ENCODE data around the gene GABARAP. TPM values are rescaled to one million over a fixed set of nuclear protein-coding genes. Genes with fewer than 3 reads are reported as not detected.

The GABARAP gene
- total RNA-seq, 2 donors from 2014 or later, result 264 to 317 TPM

DNA sequence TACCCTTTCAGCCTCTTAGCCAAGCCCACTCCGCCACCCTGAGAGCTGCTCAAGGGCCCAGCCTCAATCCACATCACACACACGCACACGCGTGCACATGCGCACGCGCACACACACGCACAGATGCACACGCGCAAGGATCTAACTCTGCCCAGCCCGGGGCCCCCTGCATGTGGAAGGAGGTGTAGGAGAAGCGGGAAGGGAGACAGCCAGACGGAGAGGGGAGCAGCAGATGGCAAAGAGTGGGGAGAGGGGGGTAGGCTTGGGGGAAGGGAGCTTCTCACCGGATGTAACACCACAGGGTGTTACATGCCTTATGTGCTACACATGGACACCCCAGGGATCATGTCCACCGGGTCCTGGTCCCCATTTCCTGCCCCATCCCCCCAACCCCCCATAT, 37.9 kb downstream of the GABARAP start:
- Histone ChIP-seq H3K36me3 (ENCODE audit: control insufficient read depth, insufficient read depth, low read length) (peaks cover 21% of the 10 kb centered on the region), H3K4me3 (ENCODE audit: low read length) (peak overlapping the region; percentile 84), H3K27me3 (ENCODE audit: control insufficient read depth, insufficient read depth, low read length, poor library complexity, severe bottlenecking) (no peaks in the 10 kb centered on the region), H3K27ac (ENCODE audit: low read depth, low read length) (peak overlapping the region; percentile 92), H3K9me3 (ENCODE audit: control insufficient read depth, low read length) (no peaks in the 10 kb centered on the region), H3K4me1 (ENCODE audit: control insufficient read depth, insufficient read depth, low read length) (peaks cover 4% of the 10 kb centered on the region), H3K9ac (ENCODE audit: extremely low read depth, low read length, poor library complexity, severe bottlenecking) (peak overlapping the region; percentile 25)
- Mint-ChIP-seq H3K4me1 (peaks cover 13% of the 10 kb centered on the region), H3K36me3 (ENCODE audit: low read depth) (peaks cover 20% of the 10 kb centered on the region), H3K4me3 (peak overlapping the region; percentile 62), H3K27me3 (ENCODE audit: insufficient read depth) (peaks cover 20% of the 10 kb centered on the region), H3K27ac (peak overlapping the region; percentile 54), H3K9me3 (no peaks in the 10 kb centered on the region)
- DNase-seq, result no peak
- WGBS, 2 experiments (ENCODE audit: insufficient coverage in 1 of 2, insufficient read length in 1 of 2), result 91 to 98% methylated on average over 9 to 15 of the region's 15 CpGs
- TF ChIP-seq, protein P1, sequence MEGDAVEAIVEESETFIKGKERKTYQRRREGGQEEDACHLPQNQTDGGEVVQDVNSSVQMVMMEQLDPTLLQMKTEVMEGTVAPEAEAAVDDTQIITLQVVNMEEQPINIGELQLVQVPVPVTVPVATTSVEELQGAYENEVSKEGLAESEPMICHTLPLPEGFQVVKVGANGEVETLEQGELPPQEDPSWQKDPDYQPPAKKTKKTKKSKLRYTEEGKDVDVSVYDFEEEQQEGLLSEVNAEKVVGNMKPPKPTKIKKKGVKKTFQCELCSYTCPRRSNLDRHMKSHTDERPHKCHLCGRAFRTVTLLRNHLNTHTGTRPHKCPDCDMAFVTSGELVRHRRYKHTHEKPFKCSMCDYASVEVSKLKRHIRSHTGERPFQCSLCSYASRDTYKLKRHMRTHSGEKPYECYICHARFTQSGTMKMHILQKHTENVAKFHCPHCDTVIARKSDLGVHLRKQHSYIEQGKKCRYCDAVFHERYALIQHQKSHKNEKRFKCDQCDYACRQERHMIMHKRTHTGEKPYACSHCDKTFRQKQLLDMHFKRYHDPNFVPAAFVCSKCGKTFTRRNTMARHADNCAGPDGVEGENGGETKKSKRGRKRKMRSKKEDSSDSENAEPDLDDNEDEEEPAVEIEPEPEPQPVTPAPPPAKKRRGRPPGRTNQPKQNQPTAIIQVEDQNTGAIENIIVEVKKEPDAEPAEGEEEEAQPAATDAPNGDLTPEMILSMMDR (conservative IDR thresholded peaks at IDR 0.05), result no peak

DNA sequence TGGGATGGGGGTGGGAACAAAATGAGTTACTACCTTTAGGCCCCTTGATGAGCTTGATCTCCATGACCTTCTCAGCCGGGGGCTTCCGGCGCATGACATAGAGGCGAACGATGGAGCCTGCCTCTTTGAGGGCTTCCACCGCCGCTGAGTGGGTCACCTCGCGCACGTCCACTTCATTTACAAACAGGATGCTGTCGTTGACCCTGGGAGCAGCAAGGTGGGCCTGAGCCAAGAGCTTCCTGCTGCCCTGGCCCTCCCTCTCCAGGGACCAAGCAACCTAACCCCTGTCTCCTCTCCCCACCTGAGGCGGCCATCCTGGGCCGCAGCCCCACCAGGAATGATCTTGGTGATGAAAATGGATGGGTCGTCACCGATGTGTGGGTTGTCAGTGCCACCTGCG, 38.9 kb downstream of the GABARAP start:
- H3K4me3 ChIP-seq (ENCODE audit: low read length), result no peak overlapping the region
- Mint-ChIP-seq H3K4me1 (peaks cover 9% of the 10 kb centered on the region), H3K27ac (no peak overlapping the region), H3K27me3 (ENCODE audit: insufficient read depth) (peaks cover 19% of the 10 kb centered on the region), H3K9me3 (no peaks in the 10 kb centered on the region), H3K4me3 (no peak overlapping the region), H3K36me3 (ENCODE audit: low read depth) (peaks cover 20% of the 10 kb centered on the region)
- no peaks in the 10 kb centered on the region for H3K9me3 ChIP-seq (ENCODE audit: control insufficient read depth, low read length)
- H3K9ac ChIP-seq (ENCODE audit: extremely low read depth, low read length, poor library complexity, severe bottlenecking), result no peak overlapping the region
- DNase-seq, result peak; percentile 39
- peaks cover 21% of the 10 kb centered on the region for H3K36me3 ChIP-seq (ENCODE audit: control insufficient read depth, insufficient read depth, low read length)
- no peaks in the 10 kb centered on the region for H3K4me1 ChIP-seq (ENCODE audit: control insufficient read depth, insufficient read depth, low read length)
- H3K27me3 ChIP-seq (ENCODE audit: control insufficient read depth, insufficient read depth, low read length, poor library complexity, severe bottlenecking), result no peaks in the 10 kb centered on the region
- 96 to 99% methylated on average over 11 to 16 of the region's 16 CpGs for WGBS, 2 experiments (ENCODE audit: insufficient coverage in 1 of 2, insufficient read length in 1 of 2)
- no peak overlapping the region for H3K27ac ChIP-seq (ENCODE audit: low read depth, low read length)
- TF ChIP-seq, protein P1 (conservative IDR thresholded peaks at IDR 0.05), result no peak

DNA sequence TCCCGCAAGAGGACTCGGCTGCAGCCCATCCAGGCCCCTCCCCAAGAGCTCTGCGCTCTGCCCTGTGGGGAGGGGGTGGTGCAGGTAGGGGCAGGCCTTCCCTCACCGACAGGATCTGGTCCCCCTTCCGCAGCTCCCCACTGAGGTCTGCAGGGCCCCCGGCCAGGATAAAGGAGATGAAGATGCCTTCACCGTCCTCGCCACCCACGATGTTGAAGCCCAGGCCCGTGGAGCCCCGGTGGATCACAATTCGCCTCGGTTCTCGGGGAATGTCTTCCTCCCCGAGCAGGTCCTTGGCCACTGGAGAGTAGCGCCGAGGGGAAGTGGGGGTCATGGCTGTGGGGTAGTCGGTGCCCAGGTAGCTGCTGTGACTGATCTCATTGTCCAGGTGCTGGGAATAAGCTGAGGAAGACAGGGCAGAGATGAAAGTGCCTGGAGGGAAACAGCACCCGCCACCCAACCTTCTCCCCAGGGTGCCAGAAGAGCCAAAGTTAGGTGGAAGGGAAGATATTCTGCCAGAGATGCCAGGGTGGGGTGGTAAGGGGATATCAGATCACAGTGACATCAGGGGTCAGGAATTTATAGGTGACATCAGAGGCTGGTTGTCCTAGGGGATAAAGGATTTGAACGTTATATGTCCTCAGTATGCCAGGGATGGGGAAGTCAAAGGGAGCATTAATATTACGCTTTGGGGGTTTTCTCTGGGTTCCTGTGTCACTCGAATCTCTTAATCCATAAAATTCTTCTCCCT, 45.4 kb downstream of the GABARAP start:
- H3K9me3 Mint-ChIP-seq, result no peaks in the 10 kb centered on the region
- TF ChIP-seq, protein P1 (conservative IDR thresholded peaks at IDR 0.05), result no peak
- WGBS, 2 experiments (ENCODE audit: insufficient coverage in 1 of 2, insufficient read length in 1 of 2), result 93 to 97% methylated on average over 17 to 22 of the region's 22 CpGs
- no peak overlapping the region for H3K9ac ChIP-seq (ENCODE audit: extremely low read depth, low read length, poor library complexity, severe bottlenecking)
- no peaks in the 10 kb centered on the region for H3K4me1 ChIP-seq (ENCODE audit: control insufficient read depth, insufficient read depth, low read length)
- H3K36me3 Mint-ChIP-seq (ENCODE audit: low read depth), result peaks cover 38% of the 10 kb centered on the region
- H3K27ac Mint-ChIP-seq, result no peak overlapping the region
- DNase-seq, result peak; percentile 39
- no peak overlapping the region for H3K27ac ChIP-seq (ENCODE audit: low read depth, low read length)
- H3K4me3 ChIP-seq (ENCODE audit: low read length), result no peak overlapping the region
- no peaks in the 10 kb centered on the region for H3K27me3 ChIP-seq (ENCODE audit: control insufficient read depth, insufficient read depth, low read length, poor library complexity, severe bottlenecking)
- no peaks in the 10 kb centered on the region for H3K27me3 Mint-ChIP-seq (ENCODE audit: insufficient read depth)
- peaks cover 26% of the 10 kb centered on the region for H3K36me3 ChIP-seq (ENCODE audit: control insufficient read depth, insufficient read depth, low read length)
- H3K4me1 Mint-ChIP-seq, result no peaks in the 10 kb centered on the region
- no peak overlapping the region for H3K4me3 Mint-ChIP-seq
- H3K9me3 ChIP-seq (ENCODE audit: control insufficient read depth, low read length), result no peaks in the 10 kb centered on the region

Data from endodermal cell (in vitro differentiated cells).